ENCODE measurements around the gene GANAB.
"Not testable (repeated sequence)": the region's sequence is repeated elsewhere in the genome, so short reads cannot be mapped to it uniquely, and the experiment has no call there.

The GANAB gene

DNA sequence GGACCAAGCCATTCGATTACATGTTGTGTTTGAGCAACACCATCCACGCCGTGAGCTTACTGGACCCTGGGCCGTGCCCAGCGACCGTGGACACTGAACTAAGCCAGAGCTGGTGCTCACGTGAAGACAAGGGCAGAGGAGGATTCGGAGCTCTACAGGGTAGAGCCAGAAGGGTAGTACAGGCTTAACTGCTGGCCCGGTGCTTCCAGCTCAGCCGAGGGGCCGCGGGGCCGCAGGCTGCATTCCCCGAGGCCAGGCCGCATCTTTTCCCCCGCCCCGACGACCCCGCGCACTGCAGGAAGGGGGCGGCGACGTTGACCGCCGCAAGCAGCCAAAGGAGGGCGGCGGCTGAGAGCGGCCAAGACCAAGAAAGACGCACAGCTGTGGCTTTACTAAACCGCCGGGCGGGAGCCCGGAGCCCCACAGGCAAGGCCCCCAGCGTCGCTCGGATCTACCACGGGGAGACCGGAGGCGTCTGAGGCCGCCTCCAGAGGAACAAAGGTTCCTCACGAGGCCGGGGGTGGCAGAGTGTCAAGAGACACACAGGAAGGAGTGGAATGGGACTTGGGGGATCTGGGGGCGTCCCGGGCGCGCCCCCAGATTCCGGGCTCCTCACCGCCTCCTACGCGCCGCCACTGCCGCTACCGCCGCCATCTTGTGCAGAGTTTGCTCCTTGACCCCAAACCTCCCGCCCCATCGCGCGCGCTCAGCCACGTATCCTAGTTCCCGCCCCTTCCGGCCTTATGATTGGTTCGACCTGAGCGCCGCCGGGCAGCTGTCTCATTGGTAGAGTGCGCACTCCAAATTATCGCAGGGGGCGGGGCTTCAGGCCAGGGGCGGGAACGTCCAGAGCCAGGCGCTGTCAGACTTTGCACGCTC lies at the start of gene GANAB:
Gene GANAB, minus strand, starts transcription at position 668 of the 879 bp plus-strand sequence. Its CDS starts 14 bp downstream, at position 654.
- peak; percentile 99 for DNase-seq

GRCh38 chr11:62694455-62695167 lies 48.2 kb upstream of the GANAB start:
- peak; percentile 69 to 74 for DNase-seq

DNA sequence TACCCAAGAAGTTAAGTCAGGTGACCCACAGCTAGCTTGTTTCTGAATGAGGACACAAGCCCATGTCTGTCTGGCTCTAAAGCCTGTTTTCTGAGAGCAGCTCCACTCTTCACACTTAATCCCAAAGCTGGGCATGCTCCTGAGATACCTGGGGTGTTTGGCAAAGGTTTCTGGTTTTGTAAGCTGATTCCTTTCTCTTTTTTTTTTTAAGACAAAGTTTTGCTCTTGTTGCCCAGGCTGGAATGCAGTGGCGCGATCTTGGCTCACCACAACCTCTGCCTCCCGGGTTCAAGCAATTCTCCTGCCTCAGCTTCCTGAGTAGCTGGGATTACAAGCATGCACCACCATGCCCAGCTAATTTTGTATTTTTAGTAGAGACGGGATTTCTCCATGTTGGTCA lies 47.2 kb upstream of the GANAB start:
- not testable (repeated sequence) for DNase-seq

GRCh38 chr11:62689421-62690183 lies 43.2 kb upstream of the GANAB start, which contains the start of gene LRRN4CL:
Gene LRRN4CL (minus strand): TSS chr11:62689530. CDS start chr11:62688508, 1,022 bp downstream.
- no peak for DNase-seq

GRCh38 chr11:62688491-62688890 lies 42.1 kb upstream of the GANAB start:
- no peak for DNase-seq

GRCh38 chr11:62687508-62688396 lies 41.3 kb upstream of the GANAB start:
- DNase-seq: no peak

GRCh38 chr11:62682518-62682917 lies 36.1 kb upstream of the GANAB start:
- DNase-seq: no peak

- DNase-seq: no peak
Observed at GRCh38 chr11:62680825-62681240, 34.4 kb upstream of the GANAB start.

GRCh38 chr11:62678770-62679696 lies 32.6 kb upstream of the GANAB start, which contains the start of gene UBXN1:
Gene UBXN1 (minus strand): TSS chr11:62679073. CDS start chr11:62678923, 150 bp downstream.
- peak; percentile 79 to 84 for DNase-seq

- DNase-seq: no peak
Observed at GRCh38 chr11:62678433-62678769, 32.0 kb upstream of the GANAB start.

- DNase-seq: no peak
Observed at GRCh38 chr11:62677714-62678113, 31.3 kb upstream of the GANAB start.

- DNase-seq: no peak
Observed at GRCh38 chr11:62677156-62677555, 30.7 kb upstream of the GANAB start.

DNA sequence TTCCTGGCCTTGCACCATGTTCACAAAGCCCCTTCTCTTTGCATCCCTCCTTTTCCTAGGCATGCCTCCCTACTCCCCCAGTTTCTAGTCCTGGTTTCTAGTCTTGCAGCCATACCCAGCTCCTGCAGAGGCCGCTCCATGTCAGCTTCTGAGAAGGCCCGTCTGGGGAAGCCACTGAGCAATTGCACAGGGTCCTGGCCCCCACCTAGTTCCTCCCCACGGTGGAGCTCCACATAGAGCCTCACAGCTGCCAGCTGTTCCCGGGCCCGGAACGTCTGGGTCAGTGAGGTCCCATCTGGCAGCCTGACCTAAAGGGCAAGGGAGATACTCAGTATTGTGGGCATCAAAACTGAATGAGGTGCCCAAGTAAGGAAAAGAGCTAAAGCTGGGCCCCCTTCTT lies 30.3 kb upstream of the GANAB start:
- no peak for DNase-seq

GRCh38 chr11:62675415-62675814 lies 29.0 kb upstream of the GANAB start:
- DNase-seq: not testable (repeated sequence)

DNA sequence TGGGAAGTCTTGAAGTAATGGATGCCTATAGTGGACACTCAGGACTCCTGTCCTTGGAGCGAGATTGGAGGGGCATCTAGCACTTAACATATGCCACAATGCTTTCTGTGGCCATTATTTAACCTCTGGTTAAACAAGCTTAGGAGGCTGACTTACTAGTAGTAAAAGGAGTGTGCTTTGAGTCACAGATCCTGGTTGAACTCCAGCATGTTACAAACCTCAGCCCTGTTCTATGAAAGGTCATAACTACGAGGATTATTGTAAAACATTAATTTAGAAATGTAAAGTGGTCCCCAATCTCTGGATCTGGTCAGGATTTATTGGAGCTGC lies 26.7 kb upstream of the GANAB start:
- no peak for DNase-seq

- DNase-seq: peak; percentile 72 to 75
Observed at GRCh38 chr11:62671608-62672389, 25.4 kb upstream of the GANAB start, which contains the start of the genes LBHD1 and UQCC3. Gene LBHD1 (minus strand): TSS chr11:62672267. CDS start chr11:62670031, 2,236 bp downstream. Gene UQCC3 (plus strand): TSS chr11:62671673. CDS start chr11:62671746, 73 bp downstream.

DNA sequence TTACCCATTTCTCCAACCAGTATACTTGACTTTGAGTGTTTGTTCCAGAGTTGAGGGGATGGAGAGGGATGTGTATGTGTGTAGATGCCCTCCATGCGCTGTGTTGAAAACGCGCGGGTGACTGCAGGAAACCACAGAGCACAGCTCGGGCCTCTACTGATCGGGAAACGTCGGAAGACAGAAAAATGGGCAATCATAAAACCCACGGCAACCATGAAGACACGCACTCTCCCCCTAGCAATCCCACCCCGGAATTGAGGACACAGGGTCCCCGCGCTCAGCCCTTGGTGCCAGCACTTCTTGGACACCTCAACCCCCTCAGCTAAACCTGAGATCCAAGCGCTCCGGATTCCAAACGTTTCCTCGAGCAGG lies 24.8 kb upstream of the GANAB start:
- no peak for DNase-seq

DNA sequence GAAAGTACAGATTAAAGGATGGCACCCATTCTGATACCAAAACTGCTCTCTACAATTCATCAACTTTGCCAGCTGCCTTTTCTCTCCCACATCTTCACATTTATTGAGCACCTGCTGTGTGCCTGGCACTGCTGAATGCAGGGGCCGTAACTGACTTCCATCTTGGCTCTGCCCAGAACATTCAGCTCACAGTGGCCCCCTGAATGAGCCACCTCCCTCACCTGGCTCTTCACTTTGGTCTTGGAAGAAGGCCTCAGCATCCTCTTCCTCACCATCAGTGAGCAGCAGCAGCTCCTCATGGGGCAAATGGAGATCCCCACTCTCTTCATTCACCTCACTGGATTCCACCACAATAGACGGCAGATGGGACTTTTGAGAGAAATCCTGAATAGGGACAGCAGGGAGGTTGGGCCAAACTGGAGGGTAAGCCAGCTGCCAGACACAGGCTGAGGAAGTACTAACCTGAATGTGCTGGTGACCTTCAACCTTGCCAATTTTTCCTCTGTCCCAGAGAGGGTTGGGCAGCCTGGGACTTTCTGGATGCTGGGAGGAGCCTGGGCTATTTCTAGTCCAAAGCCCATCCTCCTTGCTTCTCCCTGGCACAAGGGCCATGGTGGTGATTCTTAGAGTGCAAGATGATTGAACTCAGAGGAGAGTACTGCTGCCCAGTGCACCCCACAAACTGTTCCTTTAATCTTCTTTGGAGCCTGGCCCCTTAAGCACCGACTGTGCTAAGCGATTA lies 23.2 kb upstream of the GANAB start:
- DNase-seq: no peak

DNA sequence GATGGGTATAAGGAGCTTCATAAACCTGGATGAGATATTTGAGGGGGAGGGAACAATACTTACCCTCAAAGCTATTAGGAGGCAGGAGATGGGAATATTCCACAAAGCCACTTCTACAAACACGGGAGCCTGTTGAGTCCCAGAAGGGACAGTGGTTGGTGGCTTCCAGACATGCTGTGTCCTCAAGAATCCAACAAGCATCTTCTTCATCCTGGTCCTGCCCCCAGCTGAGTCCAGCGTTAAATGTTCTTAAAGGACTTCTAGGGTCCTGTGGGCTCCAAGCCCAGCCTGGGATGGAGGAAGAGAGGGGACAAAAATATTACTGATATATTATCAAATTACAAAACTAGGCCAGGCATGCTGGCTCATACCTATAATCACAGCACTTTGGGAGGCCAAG lies 21.0 kb upstream of the GANAB start:
- DNase-seq: no peak

All from stimulated activated CD4-positive, alpha-beta T cell treated with anti-CD3 and anti-CD28 coated beads, Interleukin-4, amount 100 ng/mL, for 4 hours (primary cell).